ENCODE measurements around the gene MCRS1. TPM values are rescaled to one million over a fixed set of nuclear protein-coding genes. Genes with fewer than 3 reads are reported as not detected.

The MCRS1 gene
- total RNA-seq, 2 donors from 2014 or later = 63.2 to 78.4 TPM

DNA sequence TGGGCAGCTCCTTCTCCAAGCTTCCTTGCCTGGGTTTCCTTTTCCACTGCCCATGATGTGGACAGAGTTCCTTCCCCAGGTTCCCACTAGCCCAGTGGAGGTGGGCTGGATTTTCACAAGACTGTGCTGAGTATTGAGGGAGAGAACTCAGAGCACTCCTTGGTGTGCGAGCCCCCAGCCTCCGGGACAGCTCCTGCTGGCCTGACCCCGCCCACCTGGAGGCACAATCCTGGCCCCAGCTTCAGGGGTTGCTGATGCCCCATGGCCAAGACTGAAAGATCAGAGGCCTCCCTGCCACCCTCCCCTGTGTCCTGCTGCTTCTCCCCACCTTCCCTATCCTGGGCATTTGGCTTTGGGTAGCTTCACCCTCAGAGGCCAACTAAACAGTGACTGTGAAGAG, 21.5 kb downstream of the MCRS1 start:
- no peak for ATAC-seq
- intact Hi-C loops (cut with DNase I) = no loop called here
- no peak for DNase-seq

DNA sequence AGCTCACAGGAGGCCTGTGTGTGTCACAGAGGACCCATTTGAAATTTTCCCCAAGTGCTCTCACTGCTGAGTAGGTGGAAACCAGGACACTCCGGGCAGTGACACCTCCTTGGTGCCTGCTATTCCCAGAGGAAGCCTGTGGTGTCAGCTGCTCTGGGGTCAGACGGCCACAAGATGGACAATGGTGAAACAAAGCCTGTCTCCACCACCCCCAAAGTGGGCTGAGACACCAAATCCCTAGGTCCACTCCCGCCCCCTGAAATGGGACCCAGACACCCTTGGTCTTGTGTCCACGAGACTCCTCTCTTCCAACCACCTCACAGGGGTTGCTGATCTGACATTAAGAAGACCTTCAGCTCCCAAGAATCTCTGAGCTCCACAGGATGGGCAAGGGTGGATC, 22.1 kb downstream of the MCRS1 start:
- intact Hi-C loops (cut with DNase I) = no loop called here
- ATAC-seq (no peak), DNase-seq (no peak)

- DNase-seq (no peak), ATAC-seq (no peak)
- intact Hi-C loops (cut with DNase I) = no loop called here
These were observed 23.8 kb downstream of the MCRS1 start for GRCh38 chr12:49543914-49544815.

DNA sequence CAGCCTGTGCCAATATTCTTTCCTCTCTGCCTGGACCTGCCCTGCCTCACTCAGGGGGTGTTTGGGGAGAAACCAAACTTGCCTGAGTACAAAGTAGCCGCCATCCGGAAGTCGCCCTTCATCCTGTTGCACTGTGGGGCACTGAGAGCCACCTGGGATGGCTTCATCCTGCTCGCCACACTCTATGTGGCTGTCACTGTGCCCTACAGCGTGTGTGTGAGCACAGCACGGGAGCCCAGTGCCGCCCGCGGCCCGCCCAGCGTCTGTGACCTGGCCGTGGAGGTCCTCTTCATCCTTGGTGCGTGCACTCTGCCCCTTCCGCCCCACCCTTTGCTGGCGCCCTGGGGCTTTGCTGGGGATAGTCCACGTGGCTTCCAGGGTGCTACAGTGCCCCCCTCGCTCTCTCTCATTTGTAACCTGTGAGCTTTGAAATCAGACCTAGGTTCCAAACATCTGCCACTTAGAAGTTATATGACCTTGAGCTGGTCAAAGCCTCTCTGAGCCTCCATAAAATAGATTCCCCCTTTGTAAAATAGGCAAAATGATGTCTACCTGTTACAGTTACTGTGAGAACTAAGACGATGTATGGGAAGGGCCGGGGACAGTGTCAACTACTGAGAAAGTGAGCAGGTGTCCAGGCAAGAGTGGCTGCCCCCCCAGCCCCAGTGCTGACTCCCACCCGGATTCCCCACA, 24.6 kb downstream of the MCRS1 start:
- ATAC-seq (no peak), DNase-seq (no peak)
- intact Hi-C loops (cut with DNase I) = no loop called here

DNA sequence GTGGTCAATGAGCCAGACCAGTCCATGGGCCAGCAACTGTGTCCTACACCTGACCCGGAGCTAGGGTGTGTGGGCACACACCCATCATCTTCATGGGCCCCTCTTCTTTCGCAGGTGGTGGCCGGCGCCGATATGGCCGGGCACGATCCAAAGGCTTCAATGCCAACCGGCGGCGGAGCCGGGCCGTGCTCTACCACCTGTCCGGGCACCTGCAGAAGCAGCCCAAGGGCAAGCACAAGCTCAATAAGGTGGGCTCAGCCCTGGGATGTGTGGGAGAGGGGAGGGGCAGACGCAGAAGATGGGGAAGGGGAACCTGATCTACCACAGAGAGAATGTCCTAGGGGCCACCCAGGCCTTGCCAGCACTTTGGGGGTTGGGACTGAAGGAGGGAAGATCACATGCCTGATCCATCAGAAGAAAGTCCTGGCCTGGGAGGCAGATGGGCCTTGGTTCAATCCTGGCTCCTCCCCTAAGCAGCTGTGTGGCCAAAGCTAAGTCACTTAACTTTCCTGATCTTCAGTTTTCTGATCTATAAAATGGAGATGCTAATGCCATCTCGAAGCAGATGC, 25.3 kb downstream of the MCRS1 start:
- no peak for ATAC-seq

GRCh38 chr12:49541911-49542505, 25.9 kb downstream of the MCRS1 start:
- intact Hi-C loops (cut with DNase I) = no loop called here
- ATAC-seq (no peak), DNase-seq (no peak)

More for the DNA sequence above, 25.3 kb downstream of the MCRS1 start:
- DNase-seq = no peak
- intact Hi-C loops (cut with DNase I) = no loop called here

- intact Hi-C loops (cut with DNase I) = no loop called here
These were observed 26.6 kb downstream of the MCRS1 start for GRCh38 chr12:49541140-49541861.

GRCh38 chr12:49540229-49541139, 27.5 kb downstream of the MCRS1 start:
- ATAC-seq (no peak), DNase-seq (no peak)
- intact Hi-C loops (cut with DNase I) = no loop called here

More at GRCh38 chr12:49541140-49541861, 26.6 kb downstream of the MCRS1 start:
- no peak for ATAC-seq
- no peak for DNase-seq

- intact Hi-C loops (cut with DNase I) = no loop called here
- no peak for DNase-seq
- ATAC-seq = no peak
These were observed 28.3 kb downstream of the MCRS1 start for GRCh38 chr12:49539406-49540228.

- intact Hi-C loops (cut with DNase I) = no loop called here
- ATAC-seq (peak; percentile 88 to 89), DNase-seq (peak; percentile 89)
These were observed 29.2 kb downstream of the MCRS1 start, which contains the start of gene KCNH3 for GRCh38 chr12:49538510-49539403. Gene KCNH3 (plus strand): TSS chr12:49539030. CDS start chr12:49539417, 387 bp downstream.

DNA sequence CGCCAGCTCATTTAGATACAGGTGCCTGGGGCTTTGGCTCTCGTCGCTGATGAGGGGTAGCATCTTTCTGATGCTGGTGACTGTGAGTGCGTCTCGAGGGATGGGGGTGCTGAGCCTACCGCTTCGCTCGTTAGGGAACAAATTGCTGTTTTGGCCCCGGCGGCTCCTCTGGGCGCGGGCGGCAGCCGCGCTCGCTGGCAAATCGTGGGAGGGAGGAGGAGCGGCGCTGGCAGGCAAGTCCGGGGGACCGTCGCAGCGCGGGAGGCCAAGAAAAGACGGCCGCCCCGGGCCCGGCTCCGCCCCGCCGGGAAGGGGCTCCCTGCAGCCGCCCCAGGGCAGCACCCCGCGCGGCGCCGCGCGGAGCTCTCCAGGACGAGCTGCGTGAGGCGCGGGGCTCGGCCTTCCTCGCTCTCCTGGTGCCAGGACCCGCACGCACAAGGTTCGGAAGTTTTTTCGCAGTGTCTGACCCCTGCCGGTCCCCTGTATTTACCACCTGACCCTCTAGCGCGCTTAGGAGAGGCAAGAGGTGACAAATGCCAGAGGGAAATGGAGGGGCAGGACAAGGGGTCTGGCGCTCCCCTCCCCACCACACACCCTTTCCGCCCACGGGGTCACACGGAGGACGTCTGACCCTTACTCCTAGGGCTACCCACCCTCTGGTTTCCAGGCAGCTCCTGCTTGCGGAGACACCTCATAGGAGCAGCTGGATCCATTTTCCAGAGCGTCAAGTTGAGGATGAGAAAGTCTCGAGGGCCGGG, 30.0 kb downstream of the MCRS1 start:
- ATAC-seq (peak; percentile 22), DNase-seq (no peak)
- intact Hi-C loops (cut with DNase I) = no loop called here

DNA sequence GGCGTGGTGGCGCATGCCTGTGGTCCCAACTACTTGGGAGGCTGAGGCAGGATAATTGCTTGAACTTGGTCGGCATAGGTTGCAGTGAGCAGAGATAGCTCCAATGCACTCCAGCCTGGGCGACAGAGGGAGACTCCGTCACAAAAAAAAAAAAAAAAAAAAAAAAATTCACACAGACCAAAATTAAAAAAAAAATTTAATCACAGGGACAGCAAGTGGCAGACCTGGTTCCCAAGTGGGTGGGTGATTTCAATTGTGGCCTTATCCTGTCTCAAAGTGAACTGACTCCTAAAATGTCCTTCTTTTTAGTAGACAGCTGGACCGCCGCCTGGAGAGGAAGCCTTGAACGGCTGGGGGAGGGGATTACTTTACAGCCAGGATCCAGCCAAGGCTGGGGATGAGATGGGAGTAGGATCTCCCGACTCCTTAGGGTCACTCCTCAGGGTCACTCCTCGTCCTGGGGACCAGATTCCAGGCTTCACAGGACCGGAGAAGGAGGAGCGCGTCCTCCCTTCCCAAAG, 30.7 kb downstream of the MCRS1 start:
- intact Hi-C loops (cut with DNase I) = no loop called here
- DNase-seq (no peak), ATAC-seq (no peak)

DNA sequence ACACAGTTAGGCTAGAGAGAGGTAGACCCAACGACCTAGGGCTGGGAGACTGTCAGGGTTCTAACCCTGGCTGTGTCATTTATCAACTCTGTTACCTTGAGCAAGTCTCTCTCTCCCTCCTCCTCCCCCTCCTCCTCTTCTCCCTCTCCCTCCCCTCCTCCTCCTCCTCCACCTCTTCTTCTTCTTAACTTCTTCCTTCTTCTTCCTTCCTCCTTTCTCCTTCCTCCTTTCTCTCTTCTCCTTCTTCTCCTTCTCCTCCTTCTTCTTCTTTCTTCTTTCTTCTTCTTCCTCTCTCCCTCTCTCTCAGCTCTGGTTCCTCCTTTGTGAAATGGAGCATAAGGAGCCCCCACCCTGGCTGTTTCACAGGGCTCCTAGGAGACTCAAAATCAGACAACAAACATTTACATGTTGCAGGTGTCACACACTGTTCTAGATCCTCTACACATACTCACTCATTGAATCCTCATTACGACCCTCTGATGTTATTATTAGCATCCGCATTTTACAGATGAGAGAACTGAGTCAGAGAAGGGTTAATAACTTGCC, 31.3 kb downstream of the MCRS1 start:
- no peak for DNase-seq
- intact Hi-C loops (cut with DNase I) = no loop called here
- ATAC-seq = no peak

GRCh38 chr12:49535921-49536525, 31.9 kb downstream of the MCRS1 start:
- intact Hi-C loops (cut with DNase I) = no loop called here
- no peak for ATAC-seq
- DNase-seq = no peak
